ENCODE results near the gene RIC8A. TPM values are rescaled to one million over a fixed set of nuclear protein-coding genes. Genes with fewer than 3 reads are reported as not detected.
A peak's percentile ranks its signal among the peaks of the same experiment; 100 is the strongest.

The RIC8A gene
- polyA plus RNA-seq, 1 of the 3 experiments (the other 2 are of a cell fraction): 115 TPM

- Histone ChIP-seq H3K4me3 (ENCODE audit: low read depth in 2 of 2, low read length in 1 of 2) (no peak overlapping the region), H3F3A (replicated peaks; ENCODE audit: insufficient read depth) (peaks cover under 1% of the 10 kb centered on the region), H3K9me2 (no peaks in the 10 kb centered on the region), H3K9me3 (no peaks in the 10 kb centered on the region), H3K27ac (ENCODE audit: low read depth in 2 of 2, low read length in 1 of 2) (no peak overlapping the region), H3K36me3 (replicated peaks in 1 of 2; ENCODE audit: control insufficient read depth in 1 of 2, insufficient read depth in 2 of 2, low read length in 1 of 2) (peaks cover 27 to 33% of the 10 kb centered on the region in 2 experiments), H2AFZ (ENCODE audit: low read depth) (no peak overlapping the region), H3K79me2 (ENCODE audit: insufficient read depth) (peaks cover 38% of the 10 kb centered on the region), H3K4me2 (no peak overlapping the region), H3K27me3 (ENCODE audit: insufficient read depth) (no peaks in the 10 kb centered on the region), H3K9ac (no peak overlapping the region), H3K4me1 (ENCODE audit: control insufficient read depth in 1 of 2, insufficient read depth in 2 of 2, low read depth in 1 of 2, low read length in 1 of 2) (peaks cover 6 to 13% of the 10 kb centered on the region in 2 experiments; a peak in 2 of 4 replicates), H4K20me1 (ENCODE audit: insufficient read depth) (peaks cover 40% of the 10 kb centered on the region)
- TF ChIP-seq RFX5 (IDR thresholded peaks at IDR 0.05; ENCODE audit: low read length) (no peak), NFIC (IDR thresholded peaks at IDR 0.05; ENCODE audit: borderline replicate concordance) (no peak), MEF2A (IDR thresholded peaks at IDR 0.05; ENCODE audit: borderline replicate concordance, low read depth) (no peak), TEAD4 (IDR thresholded peaks at IDR 0.05; ENCODE audit: borderline replicate concordance, insufficient read depth) (no peak), RAD21 (IDR thresholded peaks at IDR 0.05; ENCODE audit: low read length) (no peak), YY1 (IDR thresholded peaks at IDR 0.05; ENCODE audit: low read depth) (no peak), EP300 (IDR thresholded peaks at IDR 0.05; ENCODE audit: borderline replicate concordance in 1 of 2, low read depth in 1 of 2, low read length in 1 of 2) (no peak), USF2 (IDR thresholded peaks at IDR 0.05; ENCODE audit: borderline replicate concordance, low read depth, low read length) (no peak)
- DNase-seq: no peak
- WGBS (ENCODE audit: low lambda C conversion rate): 86% methylated on average over 8 of the region's 8 CpGs
- POLR2A ChIA-PET: no interaction called here
- CTCF ChIA-PET: no interaction called here
These were observed 5.0 kb upstream of the RIC8A start for GRCh38 chr11:202490-202889.

- no peaks in the 10 kb centered on the region for H3K9me3 ChIP-seq
- POLR2A ChIA-PET: no interaction called here
- no peak overlapping the region for H2AFZ ChIP-seq (ENCODE audit: low read depth)
- no peak for DNase-seq
- no peaks in the 10 kb centered on the region for H3K9me2 ChIP-seq
- H3K4me3 ChIP-seq (ENCODE audit: low read depth in 2 of 2, low read length in 1 of 2): no peak overlapping the region
- H3F3A ChIP-seq (replicated peaks; ENCODE audit: insufficient read depth): peaks cover 8% of the 10 kb centered on the region
- H3K27ac ChIP-seq (ENCODE audit: low read depth in 2 of 2, low read length in 1 of 2): no peak overlapping the region
- peaks cover 42% of the 10 kb centered on the region for H3K79me2 ChIP-seq (ENCODE audit: insufficient read depth)
- H3K4me1 ChIP-seq (ENCODE audit: control insufficient read depth in 1 of 2, insufficient read depth in 2 of 2, low read depth in 1 of 2, low read length in 1 of 2): peaks cover 6 to 13% of the 10 kb centered on the region in 2 experiments; a peak in 2 of 4 replicates
- H3K9ac ChIP-seq: no peak overlapping the region
- 90% methylated on average over 3 of the region's 7 CpGs for WGBS (ENCODE audit: low lambda C conversion rate)
- CTCF ChIA-PET: interaction anchor here (0.9 kb wide), 1 partner anchor 48 kb away, joined by 3 read pairs; no protein-coding TSS in a partner anchor
- H4K20me1 ChIP-seq (ENCODE audit: insufficient read depth): peaks cover 40% of the 10 kb centered on the region
- peaks cover 27 to 33% of the 10 kb centered on the region in 2 experiments for H3K36me3 ChIP-seq (replicated peaks in 1 of 2; ENCODE audit: control insufficient read depth in 1 of 2, insufficient read depth in 2 of 2, low read length in 1 of 2)
- TF ChIP-seq RXRA (IDR thresholded peaks at IDR 0.05; ENCODE audit: borderline replicate concordance, low read depth): no peak
- TF ChIP-seq ELF1 (IDR thresholded peaks at IDR 0.05): no peak
- no peak for TF ChIP-seq FOXM1 (IDR thresholded peaks at IDR 0.05; ENCODE audit: low read depth)
- TF ChIP-seq POLR2AphosphoS5 (IDR thresholded peaks at IDR 0.05; ENCODE audit: low read depth, low read length): 0 out of 2 replicates have a peak, but pooled peaks have one; percentile 15
- TF ChIP-seq EP300 (IDR thresholded peaks at IDR 0.05; ENCODE audit: borderline replicate concordance in 1 of 2, low read depth in 1 of 2, low read length in 1 of 2): no peak
- TF ChIP-seq MAX (IDR thresholded peaks at IDR 0.05; ENCODE audit: low read depth): no peak
- TF ChIP-seq MXI1 (IDR thresholded peaks at IDR 0.05; ENCODE audit: low read depth, low read length): no peak
- H3K4me2 ChIP-seq: no peak overlapping the region
- no peaks in the 10 kb centered on the region for H3K27me3 ChIP-seq (ENCODE audit: insufficient read depth)
These were observed 4.2 kb upstream of the RIC8A start for GRCh38 chr11:203056-203944.
